BE2C (cell line): ENCODE measurements around the gene SLC25A21.

ENCODE experiments used
- DNase-seq: peaks from one replicate; pipeline ENCODE4 v3.0.0-alpha.2; 2020
- H3K27me3 ChIP-seq: fragments of 250-450 bp; sonication (Bioruptor Pico); 2 replicates; pipeline ENCODE4 v1.5.1; 2020; ENCODE audit warnings: mild to moderate bottlenecking
- H3K36me3 ChIP-seq: fragments of 250-450 bp; sonication (Bioruptor Pico); 2 replicates; pipeline ENCODE4 v1.5.1; 2020; ENCODE audit warnings: mild to moderate bottlenecking
- H3K4me1 ChIP-seq: fragments of 250-450 bp; sonication (Bioruptor Pico); 2 replicates; pipeline ENCODE4 v1.5.1; 2020
- H3K4me3 ChIP-seq: 2 replicates; pipeline ENCODE4 v1.5.1; 2011; ENCODE audit warnings: low read depth, low read length
- H3K9me3 ChIP-seq: fragments of 250-450 bp; sonication (Bioruptor Pico); 2 replicates; pipeline ENCODE4 v1.5.1; 2020
- TF ChIP-seq, protein P1 (sequence below): IDR thresholded peaks from 2 replicates; pipeline ENCODE4 v1.5.1; 2012; ENCODE audit warnings: mild to moderate bottlenecking, low read depth, low read length

SLC25A21 gene

GRCh38 chr14:36928432-36928831, 244.0 kb downstream of the SLC25A21 start:
- TF ChIP-seq, protein P1, sequence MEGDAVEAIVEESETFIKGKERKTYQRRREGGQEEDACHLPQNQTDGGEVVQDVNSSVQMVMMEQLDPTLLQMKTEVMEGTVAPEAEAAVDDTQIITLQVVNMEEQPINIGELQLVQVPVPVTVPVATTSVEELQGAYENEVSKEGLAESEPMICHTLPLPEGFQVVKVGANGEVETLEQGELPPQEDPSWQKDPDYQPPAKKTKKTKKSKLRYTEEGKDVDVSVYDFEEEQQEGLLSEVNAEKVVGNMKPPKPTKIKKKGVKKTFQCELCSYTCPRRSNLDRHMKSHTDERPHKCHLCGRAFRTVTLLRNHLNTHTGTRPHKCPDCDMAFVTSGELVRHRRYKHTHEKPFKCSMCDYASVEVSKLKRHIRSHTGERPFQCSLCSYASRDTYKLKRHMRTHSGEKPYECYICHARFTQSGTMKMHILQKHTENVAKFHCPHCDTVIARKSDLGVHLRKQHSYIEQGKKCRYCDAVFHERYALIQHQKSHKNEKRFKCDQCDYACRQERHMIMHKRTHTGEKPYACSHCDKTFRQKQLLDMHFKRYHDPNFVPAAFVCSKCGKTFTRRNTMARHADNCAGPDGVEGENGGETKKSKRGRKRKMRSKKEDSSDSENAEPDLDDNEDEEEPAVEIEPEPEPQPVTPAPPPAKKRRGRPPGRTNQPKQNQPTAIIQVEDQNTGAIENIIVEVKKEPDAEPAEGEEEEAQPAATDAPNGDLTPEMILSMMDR = no peak
- peaks cover 15% of the 10 kb centered on the region for H3K27me3 ChIP-seq
- H3K4me1 ChIP-seq = no peaks in the 10 kb centered on the region
- DNase-seq = no peak
- H3K9me3 ChIP-seq = no peaks in the 10 kb centered on the region
- no peak overlapping the region for H3K4me3 ChIP-seq
- no peaks in the 10 kb centered on the region for H3K36me3 ChIP-seq

GRCh38 chr14:36925094-36925493, 247.3 kb downstream of the SLC25A21 start:
- H3K4me3 ChIP-seq = no peak overlapping the region
- no peaks in the 10 kb centered on the region for H3K9me3 ChIP-seq
- peaks cover 15% of the 10 kb centered on the region for H3K27me3 ChIP-seq
- H3K36me3 ChIP-seq = no peaks in the 10 kb centered on the region
- DNase-seq = no peak
- TF ChIP-seq, protein P1 = no peak
- H3K4me1 ChIP-seq = no peaks in the 10 kb centered on the region

DNA sequence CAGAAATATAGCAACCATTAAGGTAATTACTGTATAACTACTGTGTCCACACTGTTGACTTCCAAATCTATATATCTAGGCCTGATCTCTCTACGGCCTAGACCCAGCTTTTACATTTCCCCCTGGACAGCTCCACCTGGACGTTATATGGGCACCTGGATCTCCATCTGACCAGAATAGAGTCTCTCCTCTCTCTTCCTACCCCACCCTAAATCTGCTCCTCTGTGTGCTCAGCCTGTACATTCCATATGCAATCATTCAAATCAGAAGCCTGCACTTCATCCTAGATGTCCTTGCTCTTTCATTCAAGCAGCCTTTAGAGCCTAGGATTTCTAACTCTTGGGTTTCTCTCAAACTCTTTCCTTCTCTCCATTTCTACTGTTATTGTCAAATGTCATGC, 255.7 kb downstream of the SLC25A21 start:
- Histone ChIP-seq H3K36me3 (no peaks in the 10 kb centered on the region), H3K9me3 (no peaks in the 10 kb centered on the region), H3K4me1 (no peaks in the 10 kb centered on the region), H3K4me3 (no peak overlapping the region), H3K27me3 (no peaks in the 10 kb centered on the region)
- TF ChIP-seq, protein P1 = no peak
- no peak for DNase-seq

GRCh38 chr14:36915081-36915480, 257.3 kb downstream of the SLC25A21 start:
- no peak overlapping the region for H3K4me3 ChIP-seq
- no peaks in the 10 kb centered on the region for H3K27me3 ChIP-seq
- TF ChIP-seq, protein P1 = no peak
- no peak for DNase-seq
- H3K36me3 ChIP-seq = no peaks in the 10 kb centered on the region
- H3K9me3 ChIP-seq = no peaks in the 10 kb centered on the region
- H3K4me1 ChIP-seq = no peaks in the 10 kb centered on the region

DNA sequence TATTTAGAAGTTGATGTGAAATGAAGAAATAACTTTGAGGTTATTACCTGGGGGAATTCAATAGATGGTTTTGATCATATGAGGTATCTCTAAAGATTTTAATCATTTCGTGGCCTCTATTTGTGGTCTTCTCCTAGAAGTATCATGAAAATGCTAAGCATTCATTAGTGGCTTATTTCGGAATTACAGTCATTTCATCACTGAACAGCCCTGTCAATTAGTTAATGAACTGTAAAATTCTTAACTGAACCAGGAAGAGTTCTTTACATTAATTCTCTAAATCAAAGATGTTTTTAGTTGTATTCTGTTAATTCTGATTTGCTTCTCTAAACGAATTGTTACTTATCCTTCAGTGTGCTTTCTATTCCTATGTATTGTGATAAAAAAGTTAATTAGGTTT, 261.8 kb downstream of the SLC25A21 start:
- Histone ChIP-seq H3K36me3 (no peaks in the 10 kb centered on the region), H3K4me3 (no peak overlapping the region), H3K27me3 (no peaks in the 10 kb centered on the region), H3K4me1 (no peaks in the 10 kb centered on the region), H3K9me3 (no peaks in the 10 kb centered on the region)
- no peak for DNase-seq
- TF ChIP-seq, protein P1 = no peak

DNA sequence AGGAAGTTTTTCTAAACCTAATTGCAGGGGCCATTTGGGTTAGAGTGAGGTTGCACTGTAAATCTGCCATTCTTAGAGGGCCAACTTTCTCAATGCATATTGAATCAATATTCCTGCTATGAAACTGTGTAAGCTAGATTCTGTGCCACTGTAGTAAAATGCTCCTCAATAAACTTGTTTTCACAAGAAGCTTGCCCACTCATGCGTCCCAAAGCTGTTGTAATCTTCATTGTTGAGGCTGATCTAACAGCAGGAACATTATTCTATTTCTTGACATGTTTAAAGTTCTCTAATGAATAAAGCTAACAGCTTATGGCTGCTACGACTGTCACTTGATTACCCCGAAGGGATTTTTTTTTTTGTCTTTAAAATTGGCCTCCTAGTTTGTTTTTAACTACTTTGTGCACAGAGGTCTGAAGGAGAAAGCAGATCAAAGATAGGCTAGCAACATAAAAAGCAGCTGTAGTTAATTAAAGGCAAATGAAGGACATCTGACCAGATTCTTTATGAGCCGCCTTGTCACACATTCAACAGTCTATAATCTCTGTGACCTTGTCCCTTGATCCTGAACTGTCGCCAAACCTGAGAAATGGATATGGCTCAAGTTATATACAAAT, 267.0 kb downstream of the SLC25A21 start:
- TF ChIP-seq, protein P1 = no peak
- Histone ChIP-seq H3K4me3 (no peak overlapping the region), H3K27me3 (no peaks in the 10 kb centered on the region), H3K36me3 (no peaks in the 10 kb centered on the region), H3K4me1 (no peaks in the 10 kb centered on the region), H3K9me3 (no peaks in the 10 kb centered on the region)
- DNase-seq = no peak
